SU-DHL-6 (cell line): ENCODE measurements around the gene DPP10.

Experiments used
- H2AFZ ChIP-seq: fragments of 200-600 bp; sonication (generic); 2 replicates; pipeline ENCODE4 v1.6.1; 2014; ENCODE audit warnings: low read depth, mild to moderate bottlenecking, moderate library complexity, mixed read lengths, antibody characterized with exemption, low read length; ENCODE audit not compliant: severe bottlenecking
- H3F3A ChIP-seq: fragments of 200-600 bp; shearing (Covaris generic); 2 replicates; pipeline ENCODE4 v1.6.0; 2016; ENCODE audit warnings: antibody characterized with exemption, mild to moderate bottlenecking; ENCODE audit not compliant: insufficient read depth
- H3K27ac ChIP-seq: fragments of 200-600 bp; sonication (generic); 2 replicates; pipeline ENCODE4 v1.5.1; 2016; ENCODE audit warnings: low read depth, mild to moderate bottlenecking, low read length, moderate library complexity, mixed read lengths
- H3K27me3 ChIP-seq: fragments of 200-600 bp; sonication (generic), shearing (Covaris generic); 2 replicates; pipeline ENCODE4 v1.6.0; 2014; ENCODE audit warnings: mild to moderate bottlenecking, low read length
- H3K36me3 ChIP-seq: fragments of 200-600 bp; sonication (generic); 2 replicates; pipeline ENCODE4 v1.6.1; 2014; ENCODE audit warnings: mild to moderate bottlenecking, low read length, mixed read lengths
- H3K4me2 ChIP-seq: fragments of 300-600, 200-600 bp; shearing (Covaris generic), sonication (generic); 2 replicates; pipeline ENCODE4 v1.6.0; 2014; ENCODE audit warnings: low read length, low read depth, mild to moderate bottlenecking; ENCODE audit not compliant: poor library complexity, severe bottlenecking
- H3K4me3 ChIP-seq: fragments of 200-600 bp; sonication (generic); 2 replicates; pipeline ENCODE4 v1.5.1; 2014; ENCODE audit warnings: antibody characterized with exemption, low read length, mild to moderate bottlenecking, mixed read lengths; ENCODE audit not compliant: insufficient read depth, poor library complexity, severe bottlenecking
- H3K79me2 ChIP-seq: fragments of 200-600 bp; sonication (generic); 2 replicates; pipeline ENCODE4 v1.6.1; 2014; ENCODE audit warnings: mild to moderate bottlenecking, low read length, moderate library complexity; ENCODE audit not compliant: insufficient read depth
- H3K9ac ChIP-seq: fragments of 200-600 bp; sonication (generic); 2 replicates; pipeline ENCODE4 v1.7.0; 2014; ENCODE audit warnings: mild to moderate bottlenecking, low read length
- H3K9me2 ChIP-seq: fragments of 200-600 bp; sonication (generic); replicated peaks from 2 replicates; pipeline ENCODE4 v1.6.1; 2014; ENCODE audit warnings: low read length; ENCODE audit not compliant: insufficient read depth
- H3K9me3 ChIP-seq: fragments of 200-600 bp; sonication (generic); 2 replicates; pipeline ENCODE4 v1.6.1; 2014; ENCODE audit warnings: low read length, mixed read lengths; ENCODE audit not compliant: insufficient read depth
- H4K20me1 ChIP-seq: fragments of 200-600 bp; sonication (generic); 2 replicates; pipeline ENCODE4 v1.6.1; 2014; ENCODE audit warnings: low read depth, mild to moderate bottlenecking, antibody characterized with exemption, low read length, moderate library complexity, mixed read lengths
- EZH2phosphoT487 ChIP-seq: fragments of 200-600 bp; sonication (generic), shearing (Covaris generic); conservative IDR thresholded peaks from 2 replicates; pipeline ENCODE4 v1.6.1; 2018; ENCODE audit warnings: mild to moderate bottlenecking, antibody characterized with exemption, low read length, moderate library complexity, mixed read lengths
- TF ChIP-seq, protein P1 (sequence below): fragments of 200-600 bp; sonication (generic); IDR thresholded peaks from one replicate; pipeline ENCODE4 v1.5.1; 2017; ENCODE audit warnings: antibody characterized with exemption, mild to moderate bottlenecking, low read length, moderate library complexity; ENCODE audit not compliant: insufficient read depth, poor library complexity, severe bottlenecking

Gene DPP10

DNA sequence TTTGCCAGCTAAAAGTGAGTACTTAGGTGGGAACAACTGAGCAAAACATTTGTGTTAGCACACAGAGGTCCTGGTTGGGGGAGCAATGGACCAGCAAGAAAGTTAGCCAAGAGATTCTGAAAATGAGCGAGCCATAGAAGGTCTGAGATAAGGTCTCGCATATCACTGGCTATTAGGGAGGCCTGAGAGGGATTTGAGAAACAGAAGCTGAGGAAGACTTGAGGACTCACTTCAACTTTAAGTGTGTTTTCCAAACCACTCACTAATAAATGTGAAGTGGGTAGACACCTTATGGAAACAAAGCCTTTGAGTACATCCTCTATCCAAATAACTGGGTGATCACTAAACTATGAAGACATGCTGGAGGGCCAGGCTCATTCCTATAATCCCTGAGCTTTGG is 958.5 kb downstream of the DPP10 start:
- Histone ChIP-seq H4K20me1 (no peaks in the 10 kb centered on the region), H3K4me2 (no peak overlapping the region), H3K36me3 (no peaks in the 10 kb centered on the region), H3K9me2 (no peaks in the 10 kb centered on the region), H3K27me3 (no peaks in the 10 kb centered on the region), H3F3A (no peaks in the 10 kb centered on the region), H3K4me3 (no peak overlapping the region), H2AFZ (no peak overlapping the region), H3K79me2 (no peaks in the 10 kb centered on the region), H3K27ac (no peak overlapping the region), H3K9me3 (no peaks in the 10 kb centered on the region), H3K9ac (no peak overlapping the region)
- TF ChIP-seq, protein P1, sequence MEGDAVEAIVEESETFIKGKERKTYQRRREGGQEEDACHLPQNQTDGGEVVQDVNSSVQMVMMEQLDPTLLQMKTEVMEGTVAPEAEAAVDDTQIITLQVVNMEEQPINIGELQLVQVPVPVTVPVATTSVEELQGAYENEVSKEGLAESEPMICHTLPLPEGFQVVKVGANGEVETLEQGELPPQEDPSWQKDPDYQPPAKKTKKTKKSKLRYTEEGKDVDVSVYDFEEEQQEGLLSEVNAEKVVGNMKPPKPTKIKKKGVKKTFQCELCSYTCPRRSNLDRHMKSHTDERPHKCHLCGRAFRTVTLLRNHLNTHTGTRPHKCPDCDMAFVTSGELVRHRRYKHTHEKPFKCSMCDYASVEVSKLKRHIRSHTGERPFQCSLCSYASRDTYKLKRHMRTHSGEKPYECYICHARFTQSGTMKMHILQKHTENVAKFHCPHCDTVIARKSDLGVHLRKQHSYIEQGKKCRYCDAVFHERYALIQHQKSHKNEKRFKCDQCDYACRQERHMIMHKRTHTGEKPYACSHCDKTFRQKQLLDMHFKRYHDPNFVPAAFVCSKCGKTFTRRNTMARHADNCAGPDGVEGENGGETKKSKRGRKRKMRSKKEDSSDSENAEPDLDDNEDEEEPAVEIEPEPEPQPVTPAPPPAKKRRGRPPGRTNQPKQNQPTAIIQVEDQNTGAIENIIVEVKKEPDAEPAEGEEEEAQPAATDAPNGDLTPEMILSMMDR: no peak
- no peak for TF ChIP-seq EZH2phosphoT487

DNA sequence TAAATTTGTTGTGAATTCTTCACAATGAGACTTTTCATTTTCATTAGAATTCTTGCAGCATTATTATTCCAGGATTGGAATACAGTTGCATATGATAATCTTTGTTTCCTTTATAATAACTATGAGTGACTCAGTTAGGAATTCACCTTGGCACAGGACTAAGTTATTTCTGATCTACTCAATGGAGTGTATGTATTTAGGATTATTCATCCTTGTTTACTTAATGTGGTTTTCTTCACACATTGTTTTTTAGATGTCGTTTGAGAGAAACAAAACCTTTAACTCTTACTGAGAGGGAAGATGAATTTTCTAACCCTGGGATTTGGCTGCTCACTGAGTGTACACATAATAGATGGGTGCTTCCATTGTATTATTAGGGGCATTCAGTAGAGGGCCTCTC is 970.1 kb downstream of the DPP10 start:
- Histone ChIP-seq H3K9me2 (no peaks in the 10 kb centered on the region), H3F3A (no peaks in the 10 kb centered on the region), H3K27me3 (no peaks in the 10 kb centered on the region), H3K36me3 (no peaks in the 10 kb centered on the region), H3K27ac (no peak overlapping the region), H3K9ac (no peak overlapping the region), H3K4me3 (no peak overlapping the region), H2AFZ (no peak overlapping the region), H3K4me2 (no peak overlapping the region), H4K20me1 (no peaks in the 10 kb centered on the region), H3K9me3 (no peaks in the 10 kb centered on the region), H3K79me2 (no peaks in the 10 kb centered on the region)
- TF ChIP-seq, protein P1: no peak
- TF ChIP-seq EZH2phosphoT487: no peak

DNA sequence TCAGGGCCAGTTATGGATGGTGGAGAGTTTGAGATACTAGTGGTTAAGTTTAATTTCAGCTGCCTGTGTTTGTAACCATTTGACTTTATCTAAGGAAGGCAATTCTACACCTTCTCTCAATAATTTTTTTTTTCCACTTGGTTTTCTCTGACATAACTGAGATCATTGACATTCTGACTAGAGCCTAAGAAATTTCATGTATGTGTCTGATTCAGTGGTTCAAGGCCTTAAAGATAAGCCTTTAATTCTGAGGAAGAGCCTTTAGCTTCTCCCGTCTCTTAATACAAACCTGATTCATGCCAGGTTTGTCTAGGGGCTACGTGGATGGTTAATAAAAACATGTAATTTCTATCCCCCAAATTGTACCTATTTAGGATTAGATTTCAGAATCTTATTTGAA is 971.4 kb downstream of the DPP10 start:
- no peak overlapping the region for H3K4me2 ChIP-seq
- H3K9me3 ChIP-seq: no peaks in the 10 kb centered on the region
- no peak overlapping the region for H3K27ac ChIP-seq
- H3K9me2 ChIP-seq: no peaks in the 10 kb centered on the region
- no peak overlapping the region for H3K4me3 ChIP-seq
- no peak overlapping the region for H3K9ac ChIP-seq
- H3K36me3 ChIP-seq: no peaks in the 10 kb centered on the region
- no peaks in the 10 kb centered on the region for H4K20me1 ChIP-seq
- no peaks in the 10 kb centered on the region for H3F3A ChIP-seq
- H3K27me3 ChIP-seq: no peaks in the 10 kb centered on the region
- H2AFZ ChIP-seq: no peak overlapping the region
- TF ChIP-seq, protein P1: no peak
- TF ChIP-seq EZH2phosphoT487: no peak
- H3K79me2 ChIP-seq: no peaks in the 10 kb centered on the region
